Endothelial cell of umbilical vein (primary cell): Measurements from ENCODE around the gene SMIM10L2A. TPM values are rescaled to one million over a fixed set of nuclear protein-coding genes. Genes with fewer than 3 reads are reported as not detected.

ENCODE experiments used
- BruUV-seq: library from RNA; stranded (reverse); fragments of 400-500 nt; replicated peaks from 2 replicates; lab custom pipeline; 2021; lab: Mats Ljungman, UMichigan
- CTCF ChIA-PET: fragments of 300-600, 350-600 bp; sonication (Branson Sonifier 250); formaldehyde crosslinking; loops from one replicate; lab custom pipeline; 2021; ENCODE audit warnings: antibody characterized with exemption, inconsistent platforms; lab: Charles Lee
- POLR2A ChIA-PET: fragments of 300-600, 350-600 bp; sonication (Branson Sonifier 250); formaldehyde crosslinking; loops from one replicate; lab custom pipeline; 2021; ENCODE audit warnings: antibody characterized with exemption, inconsistent platforms; lab: Charles Lee
- DNase-seq: peaks from one replicate; pipeline ENCODE4 v3.0.0-alpha.2; 2011; ENCODE audit warnings: low read depth, low spot score
- FAIRE-seq: peaks from 2 replicates; lab custom pipeline; 2011; peaks lifted over from hg19 to GRCh38; lab: Jason Lieb, UNC
- H2AFZ ChIP-seq: 2 replicates; pipeline ENCODE4 v1.6.0; 2012; ENCODE audit warnings: low read depth, low read length, control low read depth, inconsistent platforms
- H3K27ac ChIP-seq: 2 replicates; pipeline ENCODE4 v1.5.1; 2011; ENCODE audit warnings: low read depth, mild to moderate bottlenecking, control low read depth, low read length, moderate library complexity; ENCODE audit not compliant: insufficient read depth
- H3K27me3 ChIP-seq, 2 experiments: 2 replicates each; pipeline versions ENCODE4 v1.6.0 to v1.6.1; 2011; ENCODE audit warnings: low read length in 2 of 2, mixed read lengths in 1 of 2; ENCODE audit not compliant: control insufficient read depth in 2 of 2, insufficient read depth in 2 of 2
- H3K36me3 ChIP-seq, 2 experiments: 2 replicates in 1 of 2; 3 replicates in 1 of 2; pipeline ENCODE4 v1.5.1; 2011; ENCODE audit warnings: low read length in 2 of 2, mild to moderate bottlenecking in 1 of 2, moderate library complexity in 1 of 2; ENCODE audit not compliant: control insufficient read depth in 2 of 2, insufficient read depth in 2 of 2; ENCODE audit errors: extremely low read depth in 1 of 2
- H3K4me1 ChIP-seq: 3 replicates; pipeline ENCODE4 v1.5.1; 2011; ENCODE audit warnings: mild to moderate bottlenecking, low read length; ENCODE audit not compliant: control insufficient read depth, insufficient read depth; ENCODE audit errors: extremely low read depth
- H3K4me2 ChIP-seq: 2 replicates; pipeline ENCODE4 v1.6.1; 2011; ENCODE audit warnings: low read length, control low read depth, mixed read lengths; ENCODE audit not compliant: insufficient read depth
- H3K4me3 ChIP-seq, 3 experiments: fragments of 200-600 bp in 1 of 3; sonication (generic), shearing (Covaris generic) in 1 of 3; replicated peaks in 1 of 3; 2 replicates each; pipeline ENCODE4 v1.5.1; 2011 to 2016; ENCODE audit warnings: control low read depth in 3 of 3, low read length in 3 of 3, mild to moderate bottlenecking in 2 of 3, inconsistent platforms in 1 of 3, low read depth in 1 of 3, moderate library complexity in 1 of 3; ENCODE audit not compliant: insufficient read depth in 1 of 3
- H3K79me2 ChIP-seq: 2 replicates; pipeline ENCODE4 v1.6.0; 2012; ENCODE audit warnings: low read length, inconsistent platforms; ENCODE audit not compliant: control insufficient read depth, insufficient read depth
- H3K9ac ChIP-seq: replicated peaks from 2 replicates; pipeline ENCODE3; 2011; ENCODE audit warnings: low read length, control low read depth; ENCODE audit not compliant: insufficient read depth; ENCODE audit errors: extremely low read depth
- H3K9me1 ChIP-seq: replicated peaks from 3 replicates; pipeline ENCODE4 v1.6.0; 2011; ENCODE audit warnings: mild to moderate bottlenecking, low read length; ENCODE audit not compliant: control insufficient read depth, insufficient read depth; ENCODE audit errors: extremely low read depth
- H3K9me3 ChIP-seq: replicated peaks from 2 replicates; pipeline ENCODE4 v1.5.1; 2012; ENCODE audit warnings: low read length, inconsistent platforms; ENCODE audit not compliant: control insufficient read depth, insufficient read depth
- H4K20me1 ChIP-seq: replicated peaks from 2 replicates; pipeline ENCODE3; 2011; ENCODE audit warnings: mild to moderate bottlenecking, low read length; ENCODE audit not compliant: control insufficient read depth, insufficient read depth; ENCODE audit errors: extremely low read depth
- CTCF ChIP-seq, 2 donors: IDR thresholded peaks; 1 replicate in 1 of 2; 2 replicates in 1 of 2; pipeline ENCODE4 v1.5.1; 2011; ENCODE audit warnings: low read length in 2 of 2, mild to moderate bottlenecking in 2 of 2, moderate library complexity in 2 of 2, control low read depth in 1 of 2, inconsistent platforms in 1 of 2, low read depth in 1 of 2; ENCODE audit not compliant: insufficient read depth in 1 of 2; ENCODE audit errors: extremely low read depth in 1 of 2
- EZH2 ChIP-seq: IDR thresholded peaks from 2 replicates; pipeline ENCODE4 v1.6.1; 2012; ENCODE audit warnings: borderline replicate concordance, low read depth, mild to moderate bottlenecking, moderate library complexity, low read length, inconsistent platforms; ENCODE audit not compliant: severe bottlenecking
- FOS ChIP-seq: IDR thresholded peaks from 2 replicates; pipeline ENCODE4 v1.6.1; 2011; ENCODE audit warnings: mild to moderate bottlenecking, low read length, moderate library complexity, borderline replicate concordance; ENCODE audit not compliant: insufficient read depth
- GATA2 ChIP-seq: IDR thresholded peaks from 2 replicates; pipeline ENCODE4 v1.7.0; 2011; ENCODE audit warnings: low read depth, mild to moderate bottlenecking, moderate library complexity, mixed read lengths, low read length; ENCODE audit not compliant: insufficient read length, insufficient read depth
- JUN ChIP-seq: IDR thresholded peaks from 2 replicates; pipeline ENCODE4 v1.6.1; 2011; ENCODE audit warnings: borderline replicate concordance, low read depth; ENCODE audit not compliant: insufficient read length, insufficient read depth
- MAX ChIP-seq: IDR thresholded peaks from 2 replicates; pipeline ENCODE4 v1.6.1; 2011; ENCODE audit not compliant: insufficient read depth, insufficient read length
- MYC ChIP-seq: IDR thresholded peaks from one replicate; pipeline ENCODE4 v1.6.1; 2011; ENCODE audit warnings: mild to moderate bottlenecking, low read depth, low read length
- POLR2A ChIP-seq: IDR thresholded peaks from 2 replicates; pipeline ENCODE4 v1.6.1; 2012; ENCODE audit warnings: low read depth, mild to moderate bottlenecking, control low read depth, low read length
- POLR2AphosphoS5 ChIP-seq: IDR thresholded peaks from 2 replicates; pipeline ENCODE4 v1.6.1; 2012; ENCODE audit warnings: low read depth, mild to moderate bottlenecking, control low read depth, low read length, moderate library complexity; ENCODE audit not compliant: insufficient read depth
- dilution Hi-C: fragments of 300-500 bp; cut with MboI; formaldehyde crosslinking; loops from one replicate; pipeline ENCODE4 v1.15.0; 2019; ENCODE audit warnings: low sequenced_read_pairs; ENCODE audit not compliant: extremely low pct_ligation_motif_present
- intact Hi-C: fragments of 100-400 bp; cut with micrococcal nuclease; formaldehyde crosslinking; loops from one replicate; pipeline ENCODE4 v1.10.0; 2022
- polyA plus RNA-seq, 4 experiments: library from polyadenylated mRNA; depleted of rRNA in 3 of 4; stranded (reverse) in 3 of 4; unstranded in 1 of 4; fragments of >200 nt; gene quantifications; 2 replicates each; pipeline versions ENCODE4 v1.2.1 to v1.2.3, GENCODE V29; 2011 to 2012; ENCODE audit warnings: missing spikeins in 1 of 4
- total RNA-seq: library from RNA; stranded (reverse); gene quantifications from 2 replicates; pipeline ENCODE4 v1.2.3, GENCODE V29; 2021

Gene SMIM10L2A
- total and polyA plus RNA-seq, 2 donors (not counting 3 experiments of a cell fraction or from before 2014, with no cell fraction given), result 0.10 to 0.24 TPM

GRCh38 chrX:135373357-135373756, 48.4 kb upstream of the SMIM10L2A start:
- Histone ChIP-seq H3K27me3 (no peaks in the 10 kb centered on the region), H3K27ac (no peak overlapping the region), H3K4me2 (no peak overlapping the region), H3K4me1 (no peaks in the 10 kb centered on the region), H3K9me3 (no peaks in the 10 kb centered on the region), H3K9ac (no peak overlapping the region), H3K36me3 (no peaks in the 10 kb centered on the region), H3K79me2 (no peaks in the 10 kb centered on the region), H2AFZ (no peak overlapping the region), H3K9me1 (no peaks in the 10 kb centered on the region), H3K4me3 (no peak overlapping the region), H4K20me1 (no peaks in the 10 kb centered on the region)
- CTCF ChIA-PET, result no interaction called here
- TF ChIP-seq MYC (no peak), JUN (no peak), POLR2A (no peak), EZH2 (no peak), CTCF (IDR thresholded peaks at IDR 0.05; ENCODE audit: extremely low read depth in 1 of 2, insufficient read depth in 1 of 2, low read depth in 1 of 2, low read length in 2 of 2) (no peak), POLR2AphosphoS5 (no peak), FOS (no peak), GATA2 (no peak), MAX (no peak)
- POLR2A ChIA-PET, result no interaction called here
- dilution Hi-C loops (no loop called here), intact Hi-C loops (no loop called here)
- no peak for FAIRE-seq
- no TSS peak for BruUV-seq
- no peak for DNase-seq
